GM18507 (cell line): Measurements from ENCODE around the gene TGFB3.
"Not testable (repeated sequence)": the region's sequence is repeated elsewhere in the genome, so short reads cannot be mapped to it uniquely, and the experiment has no call there.

Source experiments
- DNase-seq: peaks from one replicate; pipeline ENCODE4 v3.0.0; 2011; ENCODE audit warnings: low read depth; ENCODE audit not compliant: insufficient read length; ENCODE audit errors: extremely low spot score
- FAIRE-seq: peaks from 2 replicates; lab custom pipeline; 2011; peaks lifted over from hg19 to GRCh38; lab: Jason Lieb, UNC

Gene TGFB3

GRCh38 chr14:75968456-75968855 lies 13.3 kb downstream of the TGFB3 start:
- DNase-seq = no peak
- no peak for FAIRE-seq

- DNase-seq (no peak), FAIRE-seq (no peak)
These were observed 13.9 kb downstream of the TGFB3 start for GRCh38 chr14:75967866-75968265.

DNA sequence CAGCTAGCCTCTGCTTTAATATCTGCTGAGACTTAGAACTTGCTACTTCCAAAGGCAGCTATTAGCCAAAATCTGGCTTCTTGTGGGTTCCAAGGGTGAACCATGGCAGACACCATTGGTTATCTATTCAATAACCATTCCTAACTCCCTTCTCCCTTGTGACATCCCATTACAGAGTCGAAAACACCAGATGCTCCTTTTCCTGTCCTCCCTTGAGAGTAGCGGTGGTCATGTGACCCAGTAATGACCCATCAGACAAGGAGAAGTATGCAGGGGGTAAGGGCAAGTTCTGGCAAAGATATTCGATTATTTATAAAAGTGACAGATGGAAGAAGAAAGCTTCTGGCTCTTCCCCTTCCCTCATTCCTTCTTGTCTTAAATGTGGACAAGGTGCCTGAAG lies 20.1 kb downstream of the TGFB3 start:
- DNase-seq (no peak), FAIRE-seq (no peak)

GRCh38 chr14:75960231-75960630 lies 21.6 kb downstream of the TGFB3 start:
- DNase-seq (no peak), FAIRE-seq (peak; percentile 85)

DNA sequence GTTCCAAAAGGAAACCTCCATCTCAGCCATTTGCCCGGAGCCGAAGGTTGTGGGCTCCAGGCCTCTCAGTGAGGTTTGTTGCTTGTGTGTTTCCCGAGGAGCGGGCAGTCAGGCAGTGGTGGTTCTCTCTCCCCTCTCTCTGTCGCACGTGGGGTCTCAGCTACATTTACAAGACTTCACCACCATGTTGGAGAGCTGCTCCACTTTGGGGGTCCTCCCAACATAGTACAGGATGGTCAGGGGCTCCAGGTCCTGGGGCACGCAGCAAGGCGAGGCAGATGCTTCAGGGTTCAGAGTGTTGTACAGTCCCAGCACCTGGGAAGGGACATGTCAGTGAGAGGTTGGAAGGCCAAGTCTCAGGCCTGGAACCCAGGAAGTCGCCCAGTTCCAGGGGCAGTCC lies 22.8 kb downstream of the TGFB3 start:
- FAIRE-seq (no peak), DNase-seq (no peak)

DNA sequence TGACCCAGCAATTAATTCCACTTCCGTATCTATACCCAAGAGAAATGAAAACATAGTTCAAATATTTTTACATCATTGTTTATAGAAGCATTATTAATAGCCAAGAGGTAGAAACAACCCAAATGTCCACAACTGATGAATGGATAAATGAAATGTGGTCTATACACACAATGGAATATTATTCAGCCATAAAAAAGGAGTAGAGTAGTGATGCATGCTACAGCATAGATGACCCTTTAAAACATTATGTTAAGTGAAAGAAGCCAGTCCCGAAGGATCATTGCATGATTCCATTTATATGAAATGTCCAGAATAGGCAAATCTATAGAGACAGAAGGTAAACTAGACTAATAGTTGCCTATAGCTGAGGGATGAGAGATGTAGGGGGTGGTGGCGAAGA lies 29.3 kb downstream of the TGFB3 start:
- FAIRE-seq (no peak), DNase-seq (no peak)

GRCh38 chr14:75946785-75947184 lies 35.0 kb downstream of the TGFB3 start:
- FAIRE-seq (no peak), DNase-seq (no peak)

DNA sequence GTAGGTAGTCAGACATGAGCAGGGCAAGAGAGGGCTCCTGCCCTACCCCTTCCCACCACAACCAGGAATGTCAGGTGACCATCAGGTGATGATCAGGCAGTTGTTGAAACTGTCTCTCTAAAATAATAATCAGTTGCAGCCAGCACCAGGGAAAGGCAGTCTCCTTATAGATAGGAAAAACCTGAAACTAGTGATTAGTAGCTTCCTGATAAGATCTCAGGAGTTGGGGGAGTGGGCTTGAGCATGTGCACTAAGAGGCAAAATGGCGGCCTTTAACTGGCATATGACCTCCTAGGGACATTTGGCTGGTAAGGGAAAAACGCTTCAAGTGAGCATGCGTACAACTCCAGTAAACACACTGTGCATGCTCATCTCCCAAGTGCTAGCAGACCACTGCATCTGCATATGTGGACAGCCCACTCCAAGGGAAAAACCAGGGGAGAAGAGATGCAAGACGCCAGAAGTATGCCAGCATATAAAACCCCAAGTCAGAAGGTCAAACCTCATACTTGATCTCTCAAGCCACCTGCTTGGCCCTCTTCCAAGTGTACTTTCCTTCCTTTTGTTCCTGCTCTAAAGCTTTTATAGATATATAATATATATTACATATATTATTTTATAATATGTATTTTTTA lies 37.1 kb downstream of the TGFB3 start:
- FAIRE-seq (no peak), DNase-seq (no peak)

DNA sequence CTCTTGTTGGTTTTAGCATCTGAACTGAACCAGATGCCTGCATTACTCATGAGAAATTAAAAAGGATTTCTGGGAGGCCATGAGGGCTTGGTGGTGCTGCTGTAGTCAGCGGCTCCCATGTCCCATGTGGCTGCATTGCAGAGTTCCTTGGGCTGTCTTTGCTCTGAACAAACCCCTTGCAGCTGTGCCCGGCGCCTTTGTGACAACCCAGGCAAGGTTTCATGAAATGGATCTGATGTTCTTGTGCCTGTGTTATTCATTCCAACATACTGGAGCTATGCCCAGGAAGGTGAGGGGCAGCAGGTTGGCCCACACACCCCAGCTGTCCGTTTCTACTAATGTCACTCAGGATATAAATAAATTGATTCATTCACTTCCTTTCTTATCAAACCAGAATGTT lies 40.8 kb downstream of the TGFB3 start:
- FAIRE-seq (no peak), DNase-seq (no peak)

DNA sequence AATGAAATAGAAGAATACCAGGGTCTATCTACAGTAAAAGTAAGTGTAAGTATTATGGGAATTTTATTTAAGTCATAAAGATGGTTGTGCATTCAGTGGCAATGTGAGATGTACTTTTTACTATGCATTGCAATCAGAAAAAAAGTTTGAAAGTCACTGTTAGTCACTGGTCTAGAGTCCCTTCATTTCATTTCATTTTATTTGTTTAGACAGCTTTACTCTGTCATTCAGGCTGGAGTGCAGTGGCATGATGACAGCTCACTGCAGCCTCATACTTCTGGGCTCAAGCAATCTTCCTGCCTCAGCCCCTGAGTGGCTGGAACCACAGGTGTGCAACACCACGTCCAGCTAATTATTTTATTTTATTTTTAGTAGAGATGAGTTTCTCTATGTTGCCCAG lies 42.6 kb downstream of the TGFB3 start:
- DNase-seq (no peak), FAIRE-seq (no peak)

DNA sequence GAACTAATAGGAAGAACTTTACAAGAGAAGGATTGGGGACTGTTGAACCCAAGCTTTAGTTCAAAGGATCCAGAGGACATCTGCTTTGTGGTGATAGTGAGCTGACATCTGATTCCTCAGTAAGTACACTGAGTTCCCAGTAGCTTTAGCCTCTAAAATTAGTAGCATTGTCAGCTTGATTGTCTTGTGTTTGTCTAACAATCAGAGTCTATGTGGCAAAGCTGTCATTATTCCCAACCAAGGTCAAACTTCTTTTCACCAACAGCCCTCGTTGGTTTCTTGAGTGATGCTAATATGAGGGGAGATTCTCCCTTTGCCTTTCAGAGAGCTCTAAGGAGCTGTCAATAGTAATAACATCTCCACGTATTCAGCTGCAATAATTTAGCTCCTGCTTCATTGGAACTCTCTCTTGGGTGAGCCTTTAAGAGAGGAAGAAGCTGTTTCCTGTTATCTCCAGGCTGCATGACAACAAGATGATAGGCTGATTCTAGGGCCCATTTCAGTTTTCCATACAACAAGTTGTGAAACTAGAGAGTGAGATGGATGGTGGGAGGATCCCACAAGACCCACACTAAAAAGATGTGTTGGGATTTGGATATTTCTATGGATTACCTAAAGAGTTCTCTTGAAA lies 46.7 kb downstream of the TGFB3 start:
- FAIRE-seq = no peak

DNA sequence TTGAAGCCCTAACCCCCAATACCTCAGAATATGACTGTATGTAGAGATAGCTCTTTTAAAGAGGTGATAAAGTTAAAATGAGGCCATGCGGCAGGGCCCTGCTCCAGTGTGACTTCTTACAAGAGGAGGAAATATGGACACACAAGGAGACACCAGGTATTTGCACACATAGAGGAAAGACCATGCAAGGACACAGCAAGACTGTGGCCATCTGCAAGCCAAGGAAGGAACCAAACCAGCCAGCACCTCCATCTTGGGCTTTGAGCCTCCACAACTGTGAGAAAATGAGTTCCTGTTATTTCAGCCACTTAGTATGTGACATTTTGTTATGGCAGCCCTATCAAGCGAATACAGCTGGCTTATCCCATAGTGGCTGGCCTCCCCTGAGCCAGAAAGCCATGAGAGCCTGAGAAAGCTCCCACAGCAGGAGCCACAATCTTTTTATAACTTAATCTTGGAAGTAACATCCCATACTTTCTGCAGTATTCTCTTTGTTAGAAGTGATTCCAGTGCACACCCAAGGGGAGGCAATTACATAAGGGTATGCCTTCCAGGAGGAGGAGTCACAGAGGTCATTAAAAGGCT lies 48.0 kb downstream of the TGFB3 start:
- no peak for DNase-seq
- FAIRE-seq = no peak

More for the DNA sequence above, 46.7 kb downstream of the TGFB3 start:
- DNase-seq = no peak

DNA sequence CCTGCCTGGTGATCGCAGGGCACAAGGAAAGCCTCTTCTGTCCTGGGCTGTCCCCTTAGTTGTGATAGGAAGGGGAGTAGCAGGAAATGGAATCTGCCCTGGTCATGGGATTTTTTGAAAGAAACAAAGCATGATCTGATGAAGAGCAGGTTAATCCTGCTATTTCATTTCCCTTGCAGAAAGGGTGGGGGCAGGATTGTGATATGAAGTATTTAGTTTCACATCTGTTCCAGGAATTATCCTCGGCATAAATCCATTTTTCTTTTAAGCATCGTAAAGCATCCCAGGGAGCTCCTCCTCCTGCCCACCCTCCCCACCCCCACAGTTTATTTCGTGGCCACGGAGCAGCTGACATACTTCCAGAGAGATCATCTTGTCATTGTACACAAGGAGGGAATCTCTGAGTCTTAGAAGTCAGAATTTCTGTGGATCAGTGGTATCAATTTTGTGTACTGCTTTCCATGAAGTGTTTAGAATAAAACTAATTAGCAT lies 53.1 kb downstream of the TGFB3 start:
- no peak for FAIRE-seq
- no peak for DNase-seq

GRCh38 chr14:75927564-75928087 lies 54.2 kb downstream of the TGFB3 start:
- FAIRE-seq (no peak), DNase-seq (no peak)

DNA sequence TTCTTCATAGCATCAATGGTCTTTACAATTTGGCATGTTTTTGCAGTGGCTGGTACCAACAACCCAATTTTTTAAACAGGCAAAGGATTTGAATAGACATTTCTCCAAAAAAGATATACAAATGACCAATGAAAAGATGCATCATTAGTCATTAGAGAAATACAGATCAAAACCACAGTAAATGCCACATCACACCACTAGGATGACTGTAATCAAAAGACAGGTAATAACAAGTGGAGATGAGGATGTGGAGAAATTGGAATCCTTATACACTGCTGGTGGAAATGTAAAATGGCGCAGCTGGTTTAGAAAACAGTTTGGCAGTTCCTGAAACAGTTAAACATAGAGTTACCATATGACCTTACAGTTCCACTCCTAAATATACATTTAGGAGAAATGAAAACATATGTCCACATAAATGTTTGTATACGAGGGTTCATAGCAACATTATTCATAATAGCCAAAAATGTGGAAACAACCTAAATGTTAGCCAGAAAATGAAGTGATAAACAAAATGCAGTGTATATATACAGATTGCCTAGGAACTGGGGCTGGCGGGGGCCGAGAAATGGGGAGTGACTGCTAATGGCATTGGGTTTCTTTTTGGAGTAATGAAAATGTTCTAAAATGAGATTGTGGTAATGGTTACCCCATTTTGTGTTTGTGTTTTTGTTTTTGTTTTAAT lies 55.2 kb downstream of the TGFB3 start:
- no peak for FAIRE-seq

DNA sequence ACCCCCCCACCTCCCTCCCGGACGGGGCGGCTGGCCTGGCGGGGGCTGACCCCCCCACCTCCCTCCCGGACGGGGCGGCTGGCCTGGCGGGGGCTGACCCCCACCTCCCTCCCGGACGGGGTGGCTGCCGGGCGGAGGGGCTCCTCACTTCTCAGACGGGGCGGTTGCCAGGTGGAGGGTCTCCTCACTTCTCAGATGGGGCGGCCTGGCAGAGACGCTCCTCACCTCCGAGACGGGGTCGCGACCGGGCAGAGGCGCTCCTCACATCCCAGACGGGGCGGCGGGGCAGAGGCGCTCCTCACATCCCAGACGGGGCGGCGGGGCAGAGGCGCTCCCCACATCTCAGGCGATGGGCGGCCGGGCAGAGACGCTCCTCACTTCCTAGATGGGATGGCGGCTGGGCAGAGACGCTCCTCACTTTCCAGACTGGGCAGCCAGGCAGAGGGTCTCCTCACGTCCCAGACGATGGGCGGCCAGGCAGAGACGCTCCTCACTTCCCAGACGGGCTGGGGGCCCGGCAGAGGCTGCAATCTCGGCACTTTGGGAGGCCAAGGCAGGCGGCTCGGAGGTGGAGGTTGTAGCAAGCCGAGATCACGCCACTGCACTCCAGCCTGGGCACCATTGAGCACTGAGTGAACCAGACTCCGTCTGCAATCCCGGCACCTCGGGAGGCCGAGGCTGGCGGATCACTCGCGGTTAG lies 56.5 kb downstream of the TGFB3 start:
- FAIRE-seq, DNase-seq: not testable (repeated sequence)

More for the DNA sequence above, 55.2 kb downstream of the TGFB3 start:
- no peak for DNase-seq

GRCh38 chr14:75920421-75920820 lies 61.4 kb downstream of the TGFB3 start:
- not testable (repeated sequence) for FAIRE-seq, DNase-seq

DNA sequence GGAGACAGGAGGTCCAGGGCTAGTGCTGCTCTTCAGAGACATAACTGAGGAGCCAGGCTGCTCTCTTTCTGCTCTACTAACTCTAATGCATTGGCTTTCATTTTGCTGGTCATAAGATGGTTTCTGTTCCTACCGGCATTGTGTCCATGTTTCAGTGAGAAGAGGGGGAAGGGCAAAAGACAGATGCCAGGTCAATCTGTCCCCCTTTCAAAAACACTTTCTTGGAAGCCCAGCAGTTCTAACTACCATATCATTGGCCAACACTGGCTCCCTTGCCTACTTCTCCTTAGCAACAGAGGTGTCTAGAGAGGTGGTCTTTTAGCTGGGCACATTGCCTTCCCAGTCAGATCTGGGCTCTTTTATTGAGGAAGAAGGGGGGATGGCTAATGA lies 63.9 kb downstream of the TGFB3 start:
- no peak for FAIRE-seq
- no peak for DNase-seq

GRCh38 chr14:75917322-75917945 lies 64.4 kb downstream of the TGFB3 start:
- DNase-seq (no peak), FAIRE-seq (no peak)
